IMR-90 (cell line): Measurements from ENCODE around the gene TMEM233. TPM values are rescaled to one million over a fixed set of nuclear protein-coding genes. Genes with fewer than 3 reads are reported as not detected.

ENCODE experiments used
- ATAC-seq: fragments of 200-7000 bp; cut with Tn5 transposase; 2 replicates; pipeline ENCODE4 v1.9.1; 2020; ENCODE audit warnings: low read depth, mild to moderate bottlenecking, moderate library complexity
- BruUV-seq: library from RNA; stranded (reverse); fragments of 400-500 nt; replicated peaks from 2 replicates; lab custom pipeline; 2021; lab: Mats Ljungman, UMichigan
- CTCF ChIA-PET: fragments of 300-600 bp; formaldehyde crosslinking; extraction: SDS; loops from one replicate; lab custom pipeline; 2021; ENCODE audit warnings: antibody characterized with exemption; lab: Yijun Ruan, JAX
- POLR2A ChIA-PET: fragments of 300-600 bp; sonication (Branson Sonifier 250); formaldehyde crosslinking; loops from one replicate; lab custom pipeline; 2022; ENCODE audit warnings: antibody characterized with exemption; ENCODE audit not compliant: unreplicated experiment; lab: Charles Lee
- DNase-seq: peaks from one replicate; pipeline ENCODE4 v3.0.0; 2013
- H2AFZ ChIP-seq: replicated peaks from 2 replicates; pipeline ENCODE3; 2013; ENCODE audit warnings: low read length, mild to moderate bottlenecking; ENCODE audit not compliant: poor library complexity
- H2AK5ac ChIP-seq: 2 replicates; pipeline ENCODE4 v1.6.1; 2013; ENCODE audit warnings: low read depth, low read length, inconsistent platforms
- H2AK9ac ChIP-seq: replicated peaks from 2 replicates; pipeline ENCODE3; 2013; ENCODE audit warnings: mild to moderate bottlenecking, low read depth, low read length, moderate library complexity; ENCODE audit not compliant: poor library complexity
- H2BK120ac ChIP-seq: 2 replicates; pipeline ENCODE4 v1.6.1; 2013; ENCODE audit warnings: low read depth, low read length, inconsistent platforms
- H2BK15ac ChIP-seq: 3 replicates; pipeline ENCODE4 v1.6.1; 2013; ENCODE audit warnings: low read depth, low read length, inconsistent platforms
- H2BK20ac ChIP-seq: 2 replicates; pipeline ENCODE4 v1.6.1; 2013; ENCODE audit warnings: low read depth, mild to moderate bottlenecking, inconsistent platforms, low read length, moderate library complexity
- H2BK5ac ChIP-seq: 2 replicates; pipeline ENCODE4 v1.6.1; 2013; ENCODE audit warnings: mild to moderate bottlenecking, low read depth, low read length, inconsistent platforms; ENCODE audit not compliant: poor library complexity, severe bottlenecking
- H3K14ac ChIP-seq: replicated peaks from 2 replicates; pipeline ENCODE4 v1.6.1; 2013; ENCODE audit warnings: low read depth, low read length, inconsistent platforms
- H3K18ac ChIP-seq: 2 replicates; pipeline ENCODE4 v1.6.1; 2013; ENCODE audit warnings: low read depth, low read length, control low read depth
- H3K23ac ChIP-seq: 2 replicates; pipeline ENCODE4 v1.6.1; 2013; ENCODE audit warnings: low read depth, low read length, inconsistent platforms
- H3K27ac ChIP-seq: 2 replicates; pipeline ENCODE4 v1.5.1; 2013; ENCODE audit warnings: mild to moderate bottlenecking, control low read depth, low read length; ENCODE audit not compliant: insufficient read depth
- H3K27me3 ChIP-seq: 2 replicates; pipeline ENCODE4 v1.6.1; 2013; ENCODE audit warnings: low read length; ENCODE audit not compliant: control insufficient read depth, insufficient read depth
- H3K36me3 ChIP-seq: 2 replicates; pipeline ENCODE4 v1.6.1; 2013; ENCODE audit warnings: low read length, mixed read lengths; ENCODE audit not compliant: control insufficient read depth, insufficient read depth
- H3K4ac ChIP-seq: 2 replicates; pipeline ENCODE4 v1.6.1; 2013; ENCODE audit warnings: low read depth, low read length, inconsistent platforms
- H3K4me1 ChIP-seq: 2 replicates; pipeline ENCODE4 v1.6.1; 2013; ENCODE audit warnings: low read length, mixed read lengths; ENCODE audit not compliant: control insufficient read depth, insufficient read depth
- H3K4me2 ChIP-seq: 2 replicates; pipeline ENCODE4 v1.6.1; 2013; ENCODE audit warnings: low read depth, mild to moderate bottlenecking, control low read depth, low read length, moderate library complexity
- H3K4me3 ChIP-seq: 2 replicates; pipeline ENCODE4 v1.5.1; 2013; ENCODE audit warnings: low read depth, mild to moderate bottlenecking, control low read depth, low read length, moderate library complexity; ENCODE audit not compliant: insufficient read depth
- H3K56ac ChIP-seq: 2 replicates; pipeline ENCODE4 v1.6.1; 2013; ENCODE audit warnings: low read length, inconsistent platforms; ENCODE audit not compliant: insufficient read depth; ENCODE audit errors: extremely low read depth
- H3K79me1 ChIP-seq, 2 experiments: 2 replicates each; pipeline ENCODE4 v1.6.1; 2013; ENCODE audit warnings: low read length in 2 of 2, inconsistent platforms in 1 of 2, low read depth in 1 of 2
- H3K9ac ChIP-seq: 2 replicates; pipeline ENCODE4 v1.6.1; 2013; ENCODE audit warnings: low read depth, low read length, control low read depth
- H3K9me1 ChIP-seq: 2 replicates; pipeline ENCODE4 v1.6.1; 2013; ENCODE audit warnings: low read length, inconsistent platforms; ENCODE audit not compliant: insufficient read depth
- H3K9me3 ChIP-seq: 2 replicates; pipeline ENCODE4 v1.6.1; 2013; ENCODE audit warnings: low read length; ENCODE audit not compliant: control insufficient read depth, insufficient read depth
- H4K20me1 ChIP-seq: 2 replicates; pipeline ENCODE4 v1.6.1; 2013; ENCODE audit warnings: low read length, inconsistent platforms; ENCODE audit not compliant: insufficient read depth
- H4K5ac ChIP-seq: 2 replicates; pipeline ENCODE4 v1.6.1; 2013; ENCODE audit warnings: mild to moderate bottlenecking, low read depth, low read length, control low read depth
- H4K8ac ChIP-seq, 2 experiments: 2 replicates each; pipeline ENCODE4 v1.6.1; 2013; ENCODE audit warnings: low read depth in 2 of 2, low read length in 2 of 2, control low read depth in 1 of 2, inconsistent platforms in 1 of 2
- H4K91ac ChIP-seq: 2 replicates; pipeline ENCODE4 v1.6.1; 2013; ENCODE audit warnings: low read depth, low read length, inconsistent platforms; ENCODE audit not compliant: insufficient read depth
- BHLHE40 ChIP-seq: fragments of 150-350 bp; IDR thresholded peaks from 2 replicates; pipeline ENCODE4 v1.6.1; 2016; ENCODE audit warnings: mild to moderate bottlenecking, low read depth, low read length
- CEBPB ChIP-seq: IDR thresholded peaks from 2 replicates; pipeline ENCODE4 v1.6.1; 2012; ENCODE audit warnings: low read depth, low read length, improper control_type of control experiment
- CHD1 ChIP-seq: IDR thresholded peaks from 2 replicates; pipeline ENCODE4 v1.6.1; 2012; ENCODE audit warnings: low read depth, low read length, improper control_type of control experiment
- CTCF ChIP-seq: conservative IDR thresholded peaks from 2 replicates; pipeline ENCODE4 v1.5.1; 2012; ENCODE audit warnings: mild to moderate bottlenecking, low read depth, low read length, improper control_type of control experiment
- ELK1 ChIP-seq: fragments of 150-350 bp; IDR thresholded peaks from 2 replicates; pipeline ENCODE4 v1.6.1; 2016; ENCODE audit warnings: low read depth, mild to moderate bottlenecking, low read length, moderate library complexity, borderline replicate concordance
- FOS ChIP-seq: fragments of 150-350 bp; IDR thresholded peaks from 2 replicates; pipeline ENCODE4 v1.6.1; 2016; ENCODE audit warnings: low read depth, low read length
- MAFK ChIP-seq: IDR thresholded peaks from 2 replicates; pipeline ENCODE4 v1.6.1; 2012; ENCODE audit warnings: low read depth, low read length, improper control_type of control experiment
- MAZ ChIP-seq: IDR thresholded peaks from 2 replicates; pipeline ENCODE4 v1.6.1; 2012; ENCODE audit warnings: low read depth, mild to moderate bottlenecking, low read length, improper control_type of control experiment, moderate library complexity, borderline replicate concordance
- MXI1 ChIP-seq: IDR thresholded peaks from 2 replicates; pipeline ENCODE4 v1.6.1; 2012; ENCODE audit warnings: low read depth, mild to moderate bottlenecking, low read length, moderate library complexity, borderline replicate concordance
- NFE2L2 ChIP-seq: fragments of 150-350 bp; IDR thresholded peaks from 2 replicates; pipeline ENCODE4 v1.6.1; 2016; ENCODE audit warnings: low read depth, mild to moderate bottlenecking, low read length
- POLR2A ChIP-seq: IDR thresholded peaks from 2 replicates; pipeline ENCODE4 v1.6.1; 2012; ENCODE audit warnings: mild to moderate bottlenecking, low read depth, low read length
- RAD21 ChIP-seq: IDR thresholded peaks from 2 replicates; pipeline ENCODE4 v1.6.1; 2012; ENCODE audit warnings: low read length, improper control_type of control experiment
- RCOR1 ChIP-seq: IDR thresholded peaks from 2 replicates; pipeline ENCODE4 v1.6.1; 2012; ENCODE audit warnings: mild to moderate bottlenecking, low read length, improper control_type of control experiment; ENCODE audit not compliant: insufficient replicate concordance
- RFX5 ChIP-seq: IDR thresholded peaks from 2 replicates; pipeline ENCODE4 v1.8.0; 2012; ENCODE audit warnings: low read depth, mild to moderate bottlenecking, low read length, moderate library complexity
- SMC3 ChIP-seq: fragments of 150-350 bp; IDR thresholded peaks from 2 replicates; pipeline ENCODE4 v1.6.1; 2016; ENCODE audit warnings: low read depth, mild to moderate bottlenecking, antibody characterized with exemption, low read length, moderate library complexity
- USF2 ChIP-seq: fragments of 150-350 bp; IDR thresholded peaks from 2 replicates; pipeline ENCODE4 v1.6.1; 2017; ENCODE audit warnings: mild to moderate bottlenecking, antibody characterized with exemption, low read length, low read depth
- WGBS, 2 experiments: methylation state at CpG; one replicate each; pipeline versions ENCODE4 v1.1.5 to v1.1.7; 2013; ENCODE audit warnings: missing lambda C conversion rate in 2 of 2; ENCODE audit not compliant: insufficient read length in 1 of 2; ENCODE audit errors: extremely low coverage in 2 of 2; 5-methylcytosine and 5-hydroxymethylcytosine counted together
- dilution Hi-C: fragments of 300-500 bp; cut with HindIII; formaldehyde crosslinking; loops from one replicate; pipeline ENCODE4 v1.14.3; 2018; ENCODE audit warnings: low sequenced_read_pairs; ENCODE audit not compliant: unreplicated experiment
- in situ Hi-C: fragments of 300-500 bp; cut with MboI; formaldehyde crosslinking; loops from 3 replicates; pipeline ENCODE4 v1.14.3; 2019; ENCODE audit warnings: low sequenced_read_pairs, inconsistent platforms, mixed read lengths
- intact Hi-C: fragments of 100-400 bp; cut with micrococcal nuclease; formaldehyde crosslinking; loops from 2 replicates; pipeline ENCODE4 v1.10.0; 2022
- polyA plus RNA-seq, 3 experiments: library from polyadenylated mRNA; depleted of rRNA; stranded (reverse); fragments of >200 nt; gene quantifications; 2 replicates each; pipeline ENCODE4 v1.2.3, GENCODE V29; 2012; ENCODE audit warnings: low replicate concordance in 1 of 3
- total RNA-seq: library from RNA; depleted of rRNA; stranded (reverse); fragments of >200 nt; gene quantifications from 2 replicates; pipeline ENCODE4 v1.2.3, GENCODE V29; 2012

The TMEM233 gene
- total and polyA plus RNA-seq, 2 of the 4 experiments (the other 2 are of a cell fraction) = not detected

GRCh38 chr12:119674560-119674959, 81.0 kb downstream of the TMEM233 start:
- ATAC-seq = no peak
- dilution Hi-C loops (no loop called here), intact Hi-C loops (no loop called here), in situ Hi-C loops (no loop called here)
- Histone ChIP-seq H3K14ac (no peak overlapping the region), H3K56ac (no peak overlapping the region), H3K4me3 (no peak overlapping the region), H3K27me3 (no peaks in the 10 kb centered on the region), H4K5ac (no peak overlapping the region), H4K20me1 (no peaks in the 10 kb centered on the region), H2AK5ac (no peak overlapping the region), H3K18ac (no peak overlapping the region), H2AFZ (no peak overlapping the region), H3K4ac (no peak overlapping the region), H3K23ac (no peak overlapping the region), H4K8ac (no peak overlapping the region), H2BK20ac (no peak overlapping the region), H3K4me1 (no peaks in the 10 kb centered on the region), H3K4me2 (no peak overlapping the region), H2BK15ac (no peak overlapping the region), H2AK9ac (no peak overlapping the region), H4K91ac (no peak overlapping the region), H3K9ac (no peak overlapping the region), H2BK5ac (no peak overlapping the region), H3K9me1 (no peaks in the 10 kb centered on the region; the same call in 1 of the 2 replicates), H2BK120ac (no peak overlapping the region), H3K36me3 (peaks cover 58% of the 10 kb centered on the region), H3K79me1 (peaks cover 12 to 13% of the 10 kb centered on the region in 2 experiments; a peak in 2 of 4 replicates), H3K27ac (no peak overlapping the region), H3K9me3 (no peaks in the 10 kb centered on the region)
- TF ChIP-seq MXI1 (no peak), CTCF (no peak), MAFK (no peak), CEBPB (no peak), RFX5 (no peak), POLR2A (no peak), RCOR1 (no peak), CHD1 (no peak), MAZ (no peak), SMC3 (no peak), RAD21 (no peak), NFE2L2 (no peak), FOS (no peak), USF2 (no peak), ELK1 (no peak), BHLHE40 (no peak)
- BruUV-seq = no TSS peak
- CTCF ChIA-PET = no interaction called here
- 94% methylated on average over 2 of the region's 4 CpGs; no CpG with 5 or more reads in 1 of the 2 experiments for WGBS, 2 experiments
- POLR2A ChIA-PET = no interaction called here
- no peak for DNase-seq
